ENCODE data around the gene ABCB11. TPM values are rescaled to one million over a fixed set of nuclear protein-coding genes. Genes with fewer than 3 reads are reported as not detected.
A peak's percentile ranks its signal among the peaks of the same experiment; 100 is the strongest.

The ABCB11 gene
- total and polyA plus RNA-seq, 9 of the 15 experiments (the other 6 are each of a cell fraction or from before 2014, with no cell fraction given), result 0.04 to 0.51 (median 0.10) TPM; not detected in 1

GRCh38 chr2:168928113-168928831, 102.9 kb downstream of the ABCB11 start:
- Histone ChIP-seq H3K9ac (ENCODE audit: insufficient read depth in 1 of 2, low read depth in 2 of 2, low read length in 2 of 2) (no peak overlapping the region), H3K9me1 (ENCODE audit: control insufficient read depth, insufficient read depth, low read length) (no peaks in the 10 kb centered on the region), H3K27ac (ENCODE audit: extremely low read depth, low read depth, low read length) (no peak overlapping the region), H3K4me2 (ENCODE audit: insufficient read depth, low read length) (no peak overlapping the region), H3K27me3 (ENCODE audit: control insufficient read depth in 2 of 2, insufficient read depth in 2 of 2, low read length in 2 of 2) (no peaks in the 10 kb centered on the region), H3K9me3 (replicated peaks; ENCODE audit: control insufficient read depth, insufficient read depth, low read depth, low read length) (no peaks in the 10 kb centered on the region), H3K79me2 (ENCODE audit: control insufficient read depth, insufficient read depth, low read length) (no peaks in the 10 kb centered on the region), H3K36me3 (ENCODE audit: control insufficient read depth, insufficient read depth, low read length) (no peaks in the 10 kb centered on the region), H3K4me3 (no peak overlapping the region), H2AFZ (ENCODE audit: low read depth, low read length) (peak overlapping the region; percentile 33), H4K20me1 (replicated peaks; ENCODE audit: control insufficient read depth, insufficient read depth, low read length) (no peaks in the 10 kb centered on the region), H3K4me1 (replicated peaks in 1 of 2; ENCODE audit: control insufficient read depth in 2 of 2, insufficient read depth in 2 of 2, low read length in 2 of 2) (peaks cover 0 to 3% of the 10 kb centered on the region in 2 experiments; a peak in 3 of 5 replicates)
- no peak for DNase-seq (ENCODE audit: extremely low read depth in 1 of 4, low spot score in 3 of 4)
- 73% methylated on average over 3 of the region's 3 CpGs for WGBS (ENCODE audit: insufficient coverage, low coverage, missing lambda C conversion rate)
- in situ Hi-C loops (cut with MboI) (no loop called here), intact Hi-C loops (cut with micrococcal nuclease) (loop anchor here (10.0 kb wide), 1 partner anchor 783 kb away; no protein-coding TSS in a partner anchor)
- TF ChIP-seq MBD1 (CRISPR knock-in tag; IDR thresholded peaks at IDR 0.05) (0 out of 2 replicates have a peak, but pooled peaks have one; percentile 51), TSHZ1 (CRISPR knock-in tag; IDR thresholded peaks at IDR 0.05) (no peak), DEAF1 (CRISPR knock-in tag; IDR thresholded peaks at IDR 0.05) (no peak)
- CTCF ChIA-PET (ENCODE audit: low intra/inter-chr PET ratio), result no interaction called here
- FAIRE-seq, result no peak
- ATAC-seq, result 0 out of 3 replicates have a peak, but pooled peaks have one; percentile 24
- POLR2A ChIA-PET, result interaction anchor here (0.7 kb wide), 1 partner anchor 12 kb away, joined by 3 read pairs; no protein-coding TSS in a partner anchor
- no TSS peak for BruUV-seq (replicated peaks)
